ENCODE results near the gene AIM2. TPM values are rescaled to one million over a fixed set of nuclear protein-coding genes. Genes with fewer than 3 reads are reported as not detected.

Gene AIM2
- total RNA-seq, 2 experiments from 2014 or later: 0.36 to 0.74 TPM

GRCh38 chr1:159056069-159056698, 20.4 kb downstream of the AIM2 start:
- Histone ChIP-seq H3K4me1 (ENCODE audit: insufficient read depth, low read length) (peaks cover 3% of the 10 kb centered on the region), H3K4me3 (ENCODE audit: low read length) (no peak overlapping the region), H3K27ac (ENCODE audit: low read depth in 1 of 2, low read length in 2 of 2) (no peak overlapping the region), H3K36me3 (ENCODE audit: insufficient read depth, low read length) (peaks cover 57% of the 10 kb centered on the region), H3K9me3 (ENCODE audit: control insufficient read depth in 1 of 2, insufficient read depth in 1 of 2, low read length in 2 of 2) (no peaks in the 10 kb centered on the region), H3K27me3 (ENCODE audit: control insufficient read depth in 1 of 2, insufficient read depth in 2 of 2, low read length in 2 of 2) (no peaks in the 10 kb centered on the region)
- intact Hi-C loops (cut with DNase I, micrococcal nuclease): no loop called here
- TF ChIP-seq CTCF (IDR thresholded peaks at IDR 0.05): no peak
- peak overlapping the region; percentile 19 for H3K27ac Mint-ChIP-seq
- no peak for ATAC-seq (ENCODE audit: poor library complexity)
- POLR2A ChIA-PET: interaction anchor here (1.0 kb wide), 1 partner anchor 12 kb away, joined by 11 read pairs; no protein-coding TSS in a partner anchor
- no peak overlapping the region for H3K4me3 Mint-ChIP-seq
- H3K9me3 Mint-ChIP-seq: no peaks in the 10 kb centered on the region
- CTCF ChIA-PET: interaction anchor here (0.9 to 1.3 kb wide), 3 partner anchors 11 to 32 kb away, joined by 3 read pairs; no protein-coding TSS in a partner anchor
- peaks cover 35% of the 10 kb centered on the region for H3K4me1 Mint-ChIP-seq (ENCODE audit: low read depth)
- peaks cover 56% of the 10 kb centered on the region for H3K36me3 Mint-ChIP-seq (ENCODE audit: low read depth)
- no peaks in the 10 kb centered on the region for H3K27me3 Mint-ChIP-seq
- DNase-seq: peak in 1 of 14 experiments; percentile 12

- ATAC-seq (ENCODE audit: poor library complexity) (no peak), DNase-seq (peak in 2 of 14 experiments; percentile 13 to 20)
- Histone ChIP-seq H3K27ac (ENCODE audit: low read depth in 1 of 2, low read length in 2 of 2) (peak overlapping the region in 1 of 2 donors; percentile 22), H3K9me3 (ENCODE audit: control insufficient read depth in 1 of 2, insufficient read depth in 1 of 2, low read length in 2 of 2) (no peaks in the 10 kb centered on the region), H3K4me3 (ENCODE audit: low read length) (no peak overlapping the region), H3K27me3 (ENCODE audit: control insufficient read depth in 1 of 2, insufficient read depth in 2 of 2, low read length in 2 of 2) (no peaks in the 10 kb centered on the region), H3K4me1 (ENCODE audit: insufficient read depth, low read length) (peaks cover 3% of the 10 kb centered on the region), H3K36me3 (ENCODE audit: insufficient read depth, low read length) (peaks cover 66% of the 10 kb centered on the region)
- intact Hi-C loops (cut with DNase I, micrococcal nuclease): no loop called here
- Mint-ChIP-seq H3K9me3 (no peaks in the 10 kb centered on the region), H3K27me3 (no peaks in the 10 kb centered on the region), H3K4me3 (no peak overlapping the region), H3K36me3 (ENCODE audit: low read depth) (peaks cover 66% of the 10 kb centered on the region), H3K27ac (peak overlapping the region; percentile 19), H3K4me1 (ENCODE audit: low read depth) (peaks cover 43% of the 10 kb centered on the region)
- POLR2A ChIA-PET: interaction anchor here (1.0 kb wide), 1 partner anchor 13 kb away, joined by 11 read pairs; no protein-coding TSS in a partner anchor
- TF ChIP-seq CTCF (IDR thresholded peaks at IDR 0.05): no peak
- CTCF ChIA-PET: interaction anchor here (0.9 to 1.3 kb wide), 3 partner anchors 12 to 33 kb away, joined by 3 read pairs; no protein-coding TSS in a partner anchor
Measured at GRCh38 chr1:159055181-159055641, 21.4 kb downstream of the AIM2 start.

- Histone ChIP-seq H3K4me1 (ENCODE audit: insufficient read depth, low read length) (peaks cover 3% of the 10 kb centered on the region), H3K27ac (ENCODE audit: low read depth in 1 of 2, low read length in 2 of 2) (no peak overlapping the region), H3K27me3 (ENCODE audit: control insufficient read depth in 1 of 2, insufficient read depth in 2 of 2, low read length in 2 of 2) (no peaks in the 10 kb centered on the region), H3K36me3 (ENCODE audit: insufficient read depth, low read length) (peaks cover 73% of the 10 kb centered on the region), H3K4me3 (ENCODE audit: low read length) (no peak overlapping the region), H3K9me3 (ENCODE audit: control insufficient read depth in 1 of 2, insufficient read depth in 1 of 2, low read length in 2 of 2) (no peaks in the 10 kb centered on the region)
- intact Hi-C loops (cut with DNase I, micrococcal nuclease): loop anchor here in 1 of 2 experiments (5.0 kb wide), 1 partner anchor 37 kb away; no protein-coding TSS in a partner anchor
- peaks cover 74% of the 10 kb centered on the region for H3K36me3 Mint-ChIP-seq (ENCODE audit: low read depth)
- H3K9me3 Mint-ChIP-seq: no peaks in the 10 kb centered on the region
- ChIA-PET CTCF (no interaction called here), POLR2A (no interaction called here)
- H3K27ac Mint-ChIP-seq: peak overlapping the region; percentile 2
- ATAC-seq (ENCODE audit: poor library complexity): no peak
- TF ChIP-seq CTCF (IDR thresholded peaks at IDR 0.05): no peak
- H3K4me1 Mint-ChIP-seq (ENCODE audit: low read depth): peaks cover 43% of the 10 kb centered on the region
- no peak for DNase-seq
- no peaks in the 10 kb centered on the region for H3K27me3 Mint-ChIP-seq
- H3K4me3 Mint-ChIP-seq: no peak overlapping the region
Measured at GRCh38 chr1:159054427-159054826, 22.1 kb downstream of the AIM2 start.

Data from CD4-positive, alpha-beta T cell (primary cell).